ENCODE data around the gene TENM4.

Gene TENM4

GRCh38 chr11:79097246-79097875 lies 343.5 kb downstream of the TENM4 start:
- TF ChIP-seq JUND (IDR thresholded peaks at IDR 0.05; ENCODE audit: low read depth): no peak
- no peak for DNase-seq (ENCODE audit: low read depth in 1 of 2, low spot score in 1 of 2)
- in situ Hi-C loops (cut with HindIII; ENCODE audit: low pct_unique_long_range_greater_than_20kb, low sequenced_read_pairs): no loop called here

GRCh38 chr11:79095424-79095823 lies 345.4 kb downstream of the TENM4 start:
- TF ChIP-seq JUND (IDR thresholded peaks at IDR 0.05; ENCODE audit: low read depth): no peak
- DNase-seq (ENCODE audit: low read depth in 1 of 2, low spot score in 1 of 2): no peak
- in situ Hi-C loops (cut with HindIII; ENCODE audit: low pct_unique_long_range_greater_than_20kb, low sequenced_read_pairs): no loop called here

- in situ Hi-C loops (cut with HindIII; ENCODE audit: low pct_unique_long_range_greater_than_20kb, low sequenced_read_pairs): no loop called here
- no peak for TF ChIP-seq JUND (IDR thresholded peaks at IDR 0.05; ENCODE audit: low read depth)
- DNase-seq (ENCODE audit: low read depth in 1 of 2, low spot score in 1 of 2): no peak
These were observed 346.2 kb downstream of the TENM4 start for GRCh38 chr11:79094616-79095015.

- TF ChIP-seq JUND (IDR thresholded peaks at IDR 0.05; ENCODE audit: low read depth): no peak
These were observed 348.0 kb downstream of the TENM4 start for GRCh38 chr11:79092791-79093353.

GRCh38 chr11:79090191-79090705 lies 350.6 kb downstream of the TENM4 start:
- in situ Hi-C loops (cut with HindIII; ENCODE audit: low pct_unique_long_range_greater_than_20kb, low sequenced_read_pairs): no loop called here
- DNase-seq (ENCODE audit: low read depth in 1 of 2, low spot score in 1 of 2): peak in 1 of 2 experiments; percentile 19
- no peak for TF ChIP-seq JUND (IDR thresholded peaks at IDR 0.05; ENCODE audit: low read depth)

More at GRCh38 chr11:79092791-79093353, 348.0 kb downstream of the TENM4 start:
- in situ Hi-C loops (cut with HindIII; ENCODE audit: low pct_unique_long_range_greater_than_20kb, low sequenced_read_pairs): no loop called here
- DNase-seq (ENCODE audit: low read depth in 1 of 2, low spot score in 1 of 2): peak; percentile 30 to 72

GRCh38 chr11:79089601-79090000 lies 351.2 kb downstream of the TENM4 start:
- no peak for TF ChIP-seq JUND (IDR thresholded peaks at IDR 0.05; ENCODE audit: low read depth)
- in situ Hi-C loops (cut with HindIII; ENCODE audit: low pct_unique_long_range_greater_than_20kb, low sequenced_read_pairs): no loop called here
- no peak for DNase-seq (ENCODE audit: low read depth in 1 of 2, low spot score in 1 of 2)

GRCh38 chr11:79088967-79089366 lies 351.9 kb downstream of the TENM4 start:
- DNase-seq (ENCODE audit: low read depth in 1 of 2, low spot score in 1 of 2): no peak
- in situ Hi-C loops (cut with HindIII; ENCODE audit: low pct_unique_long_range_greater_than_20kb, low sequenced_read_pairs): no loop called here
- TF ChIP-seq JUND (IDR thresholded peaks at IDR 0.05; ENCODE audit: low read depth): no peak

GRCh38 chr11:79087961-79088318 lies 352.9 kb downstream of the TENM4 start:
- no peak for TF ChIP-seq JUND (IDR thresholded peaks at IDR 0.05; ENCODE audit: low read depth)
- no peak for DNase-seq (ENCODE audit: low read depth in 1 of 2, low spot score in 1 of 2)
- in situ Hi-C loops (cut with HindIII; ENCODE audit: low pct_unique_long_range_greater_than_20kb, low sequenced_read_pairs): no loop called here

- no peak for TF ChIP-seq JUND (IDR thresholded peaks at IDR 0.05; ENCODE audit: low read depth)
- in situ Hi-C loops (cut with HindIII; ENCODE audit: low pct_unique_long_range_greater_than_20kb, low sequenced_read_pairs): no loop called here
- no peak for DNase-seq (ENCODE audit: low read depth in 1 of 2, low spot score in 1 of 2)
These were observed 353.4 kb downstream of the TENM4 start for GRCh38 chr11:79087238-79087960.

GRCh38 chr11:79086056-79086455 lies 354.8 kb downstream of the TENM4 start:
- no peak for TF ChIP-seq JUND (IDR thresholded peaks at IDR 0.05; ENCODE audit: low read depth)
- no peak for DNase-seq (ENCODE audit: low read depth in 1 of 2, low spot score in 1 of 2)
- in situ Hi-C loops (cut with HindIII; ENCODE audit: low pct_unique_long_range_greater_than_20kb, low sequenced_read_pairs): no loop called here

GRCh38 chr11:79084382-79084781 lies 356.4 kb downstream of the TENM4 start:
- in situ Hi-C loops (cut with HindIII; ENCODE audit: low pct_unique_long_range_greater_than_20kb, low sequenced_read_pairs): no loop called here
- DNase-seq (ENCODE audit: low read depth in 1 of 2, low spot score in 1 of 2): no peak
- no peak for TF ChIP-seq JUND (IDR thresholded peaks at IDR 0.05; ENCODE audit: low read depth)

- DNase-seq (ENCODE audit: low read depth in 1 of 2, low spot score in 1 of 2): no peak
- in situ Hi-C loops (cut with HindIII; ENCODE audit: low pct_unique_long_range_greater_than_20kb, low sequenced_read_pairs): no loop called here
- TF ChIP-seq JUND (IDR thresholded peaks at IDR 0.05; ENCODE audit: low read depth): no peak
These were observed 357.5 kb downstream of the TENM4 start for GRCh38 chr11:79083352-79083751.

- no peak for DNase-seq (ENCODE audit: low read depth in 1 of 2, low spot score in 1 of 2)
- in situ Hi-C loops (cut with HindIII; ENCODE audit: low pct_unique_long_range_greater_than_20kb, low sequenced_read_pairs): no loop called here
- TF ChIP-seq JUND (IDR thresholded peaks at IDR 0.05; ENCODE audit: low read depth): no peak
These were observed 357.9 kb downstream of the TENM4 start for GRCh38 chr11:79082907-79083306.

All from T47D (cell line).